ENCODE results near the gene RASA4B.
"Not testable (repeated sequence)": the region's sequence is repeated elsewhere in the genome, so short reads cannot be mapped to it uniquely, and the experiment has no call there.

DNA sequence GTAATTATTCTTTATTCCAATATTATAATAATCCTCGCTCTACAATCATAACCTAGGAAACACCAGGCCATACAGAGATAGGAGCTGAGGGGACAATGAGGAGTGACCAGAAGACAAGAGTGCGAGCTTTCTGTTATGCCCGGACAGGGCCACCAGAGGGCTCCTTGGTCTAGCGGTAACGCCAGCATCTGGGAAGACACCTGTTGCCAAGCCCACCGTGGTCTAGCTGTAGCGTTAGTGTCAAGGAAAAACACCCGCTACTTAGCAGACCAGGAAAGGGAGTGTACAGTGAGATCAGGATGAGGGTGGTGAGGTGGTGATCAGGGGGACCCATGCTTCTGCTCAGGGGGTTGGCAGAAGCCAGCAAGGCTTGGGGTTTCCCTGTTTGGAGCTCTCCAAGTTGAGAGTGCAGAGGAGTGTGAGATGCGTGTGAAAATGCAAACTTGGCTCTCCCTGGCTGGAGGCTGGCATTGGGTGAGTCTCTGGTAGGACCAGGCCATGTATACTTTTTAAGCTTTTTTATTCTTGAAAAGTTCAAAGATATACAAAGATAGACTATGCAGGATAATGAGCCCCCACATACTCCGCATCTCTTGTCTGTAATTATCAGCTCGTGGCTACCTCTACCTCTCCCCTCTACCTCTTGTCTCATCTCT lies 37.5 kb downstream of the RASA4B start:
- TF ChIP-seq, protein P1, sequence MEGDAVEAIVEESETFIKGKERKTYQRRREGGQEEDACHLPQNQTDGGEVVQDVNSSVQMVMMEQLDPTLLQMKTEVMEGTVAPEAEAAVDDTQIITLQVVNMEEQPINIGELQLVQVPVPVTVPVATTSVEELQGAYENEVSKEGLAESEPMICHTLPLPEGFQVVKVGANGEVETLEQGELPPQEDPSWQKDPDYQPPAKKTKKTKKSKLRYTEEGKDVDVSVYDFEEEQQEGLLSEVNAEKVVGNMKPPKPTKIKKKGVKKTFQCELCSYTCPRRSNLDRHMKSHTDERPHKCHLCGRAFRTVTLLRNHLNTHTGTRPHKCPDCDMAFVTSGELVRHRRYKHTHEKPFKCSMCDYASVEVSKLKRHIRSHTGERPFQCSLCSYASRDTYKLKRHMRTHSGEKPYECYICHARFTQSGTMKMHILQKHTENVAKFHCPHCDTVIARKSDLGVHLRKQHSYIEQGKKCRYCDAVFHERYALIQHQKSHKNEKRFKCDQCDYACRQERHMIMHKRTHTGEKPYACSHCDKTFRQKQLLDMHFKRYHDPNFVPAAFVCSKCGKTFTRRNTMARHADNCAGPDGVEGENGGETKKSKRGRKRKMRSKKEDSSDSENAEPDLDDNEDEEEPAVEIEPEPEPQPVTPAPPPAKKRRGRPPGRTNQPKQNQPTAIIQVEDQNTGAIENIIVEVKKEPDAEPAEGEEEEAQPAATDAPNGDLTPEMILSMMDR (IDR thresholded peaks at IDR 0.05; ENCODE audit: poor library complexity), result peak; percentile 28
- not testable (repeated sequence) for TF ChIP-seq EZH2 (IDR thresholded peaks at IDR 0.05; ENCODE audit: borderline replicate concordance)
